Activated B cell treated with CpG ODN at 0.5 μM for 24 hours (primary cell): ENCODE data around the gene OR9Q1. TPM values are rescaled to one million over a fixed set of nuclear protein-coding genes. Genes with fewer than 3 reads are reported as not detected.

ENCODE experiments used
- ATAC-seq: fragments of 200-7000 bp; cut with Tn5 transposase; one replicate; pipeline ENCODE4 v1.10.0; 2021; ENCODE audit warnings: low read depth, mild to moderate bottlenecking, moderate library complexity
- CTCF ChIA-PET: fragments of 350-600 bp; sonication (Branson Sonifier 250); formaldehyde crosslinking; loops from one replicate; lab custom pipeline; 2021; ENCODE audit warnings: antibody characterized with exemption; lab: Charles Lee
- POLR2A ChIA-PET: fragments of 350-600 bp; sonication (Branson Sonifier 250); formaldehyde crosslinking; loops from one replicate; lab custom pipeline; 2021; ENCODE audit warnings: antibody characterized with exemption; lab: Charles Lee
- DNase-seq: peaks from one replicate; pipeline ENCODE4 v3.0.0; 2022
- H3K27ac Mint-ChIP-seq: one replicate; pipeline ENCODE4 v1.8.0; 2020; ENCODE audit warnings: mixed read lengths
- H3K27me3 Mint-ChIP-seq: one replicate; pipeline ENCODE4 v1.8.0; 2021; ENCODE audit warnings: mixed read lengths
- H3K36me3 Mint-ChIP-seq: one replicate; pipeline ENCODE4 v1.8.0; 2021; ENCODE audit warnings: low read depth, mixed read lengths
- H3K4me1 Mint-ChIP-seq: one replicate; pipeline ENCODE4 v1.8.0; 2021; ENCODE audit warnings: mixed read lengths
- H3K4me3 Mint-ChIP-seq: one replicate; pipeline ENCODE4 v1.8.0; 2020; ENCODE audit warnings: mild to moderate bottlenecking, mixed read lengths
- H3K9me3 Mint-ChIP-seq: one replicate; pipeline ENCODE4 v1.8.0; 2020; ENCODE audit warnings: mixed read lengths
- CTCF ChIP-seq: fragments of 200-600 bp; IDR thresholded peaks from one replicate; pipeline ENCODE4 v1.8.0; 2022; ENCODE audit warnings: antibody characterized with exemption, mild to moderate bottlenecking
- intact Hi-C: fragments of 100-400 bp; cut with micrococcal nuclease; formaldehyde crosslinking; loops from one replicate; pipeline ENCODE4 v1.15.1; 2024
- total RNA-seq: library from RNA; stranded (reverse); gene quantifications from 2 replicates; pipeline ENCODE4 v1.2.3, GENCODE V29; 2022

OR9Q1 gene
- total RNA-seq, 1 donor from 2014 or later, result not detected

DNA sequence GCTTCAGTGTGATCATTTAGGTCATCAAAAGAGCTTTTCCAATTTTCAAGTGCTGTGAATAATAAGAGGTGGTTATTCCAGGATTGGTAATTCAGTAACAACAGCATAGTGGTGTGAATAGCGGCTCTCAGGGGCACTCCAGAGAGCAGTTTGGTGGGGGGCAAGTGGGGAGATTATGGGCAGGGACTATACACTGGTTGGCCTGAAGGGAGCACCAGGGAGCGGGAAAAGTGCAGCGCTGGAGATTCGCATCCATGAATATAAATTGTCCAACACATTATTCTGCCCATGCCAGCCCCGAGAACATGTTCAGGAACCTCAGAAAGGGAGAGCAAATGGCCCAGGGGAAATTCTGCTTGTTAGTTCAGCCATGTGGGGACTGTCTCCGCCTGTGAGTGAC is 45.0 kb downstream of the OR9Q1 start:
- peaks cover 6% of the 10 kb centered on the region for H3K27me3 Mint-ChIP-seq

GRCh38 chr11:58070585-58070984 is 46.9 kb downstream of the OR9Q1 start:
- ChIA-PET CTCF (no interaction called here), POLR2A (no interaction called here)
- TF ChIP-seq CTCF, result no peak
- Mint-ChIP-seq H3K27me3 (peaks cover 2% of the 10 kb centered on the region), H3K4me1 (no peaks in the 10 kb centered on the region), H3K27ac (no peak overlapping the region), H3K36me3 (no peaks in the 10 kb centered on the region), H3K9me3 (peaks cover 8% of the 10 kb centered on the region), H3K4me3 (no peak overlapping the region)
- intact Hi-C loops, result no loop called here
- no peak for ATAC-seq
- no peak for DNase-seq

More for the DNA sequence above, 45.0 kb downstream of the OR9Q1 start:
- intact Hi-C loops, result no loop called here
- ChIA-PET CTCF (no interaction called here), POLR2A (no interaction called here)
- H3K36me3 Mint-ChIP-seq, result no peaks in the 10 kb centered on the region
- H3K9me3 Mint-ChIP-seq, result peaks cover under 1% of the 10 kb centered on the region
- ATAC-seq (no peak), DNase-seq (no peak)
- no peaks in the 10 kb centered on the region for H3K4me1 Mint-ChIP-seq
- TF ChIP-seq CTCF, result no peak
- no peak overlapping the region for H3K27ac Mint-ChIP-seq
- H3K4me3 Mint-ChIP-seq, result no peak overlapping the region

DNA sequence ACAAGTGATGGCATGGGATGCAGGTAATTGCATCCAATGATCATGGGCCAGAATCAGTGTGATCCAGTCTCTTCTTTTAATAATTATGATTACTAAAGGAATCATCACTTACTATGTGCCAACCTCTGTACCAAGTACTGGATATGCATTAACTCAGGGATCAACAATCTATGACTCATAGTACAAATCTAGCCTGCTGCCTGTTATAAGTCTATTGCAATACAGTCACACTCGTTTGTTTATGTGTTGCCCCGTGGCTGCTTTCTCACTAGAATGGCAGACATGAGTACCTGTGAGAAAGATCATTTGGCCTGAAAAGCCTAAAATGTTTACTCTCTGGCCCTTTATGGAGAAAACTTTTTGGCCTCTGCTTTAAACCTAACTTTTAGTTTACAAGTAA is 52.1 kb downstream of the OR9Q1 start:
- TF ChIP-seq CTCF, result no peak
- H3K9me3 Mint-ChIP-seq, result peaks cover 8% of the 10 kb centered on the region
- H3K36me3 Mint-ChIP-seq, result no peaks in the 10 kb centered on the region
- no peak for ATAC-seq
- no peak overlapping the region for H3K4me3 Mint-ChIP-seq
- POLR2A ChIA-PET, result no interaction called here
- no peak overlapping the region for H3K27ac Mint-ChIP-seq
- DNase-seq, result no peak
- no peaks in the 10 kb centered on the region for H3K4me1 Mint-ChIP-seq
- H3K27me3 Mint-ChIP-seq, result peaks cover 2% of the 10 kb centered on the region
- intact Hi-C loops, result no loop called here
- CTCF ChIA-PET, result no interaction called here

DNA sequence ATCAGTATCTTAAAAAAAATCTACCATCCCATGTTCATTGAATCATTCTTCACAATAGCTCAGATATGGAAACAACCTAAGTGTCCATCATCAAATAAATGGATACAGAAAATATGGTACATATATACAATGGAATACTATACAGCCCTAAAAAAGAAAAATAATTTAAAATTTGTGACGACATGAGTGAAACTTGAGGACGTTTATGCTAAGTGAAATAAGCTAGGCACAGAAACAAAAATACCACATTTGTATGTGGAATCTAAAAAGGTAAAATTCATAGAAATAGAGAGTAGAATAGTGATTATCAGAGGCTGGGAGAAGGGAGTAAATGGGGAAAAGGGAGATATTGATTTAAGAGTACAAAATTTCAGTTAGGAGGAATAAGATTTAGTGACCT is 62.8 kb downstream of the OR9Q1 start:
- intact Hi-C loops, result no loop called here
- peaks cover 8% of the 10 kb centered on the region for H3K9me3 Mint-ChIP-seq
- CTCF ChIA-PET, result no interaction called here
- no peak overlapping the region for H3K4me3 Mint-ChIP-seq
- H3K4me1 Mint-ChIP-seq, result no peaks in the 10 kb centered on the region
- H3K27ac Mint-ChIP-seq, result no peak overlapping the region
- no peaks in the 10 kb centered on the region for H3K36me3 Mint-ChIP-seq
- no peak for ATAC-seq
- peaks cover 7% of the 10 kb centered on the region for H3K27me3 Mint-ChIP-seq
- no peak for TF ChIP-seq CTCF
- no peak for DNase-seq
- POLR2A ChIA-PET, result no interaction called here

DNA sequence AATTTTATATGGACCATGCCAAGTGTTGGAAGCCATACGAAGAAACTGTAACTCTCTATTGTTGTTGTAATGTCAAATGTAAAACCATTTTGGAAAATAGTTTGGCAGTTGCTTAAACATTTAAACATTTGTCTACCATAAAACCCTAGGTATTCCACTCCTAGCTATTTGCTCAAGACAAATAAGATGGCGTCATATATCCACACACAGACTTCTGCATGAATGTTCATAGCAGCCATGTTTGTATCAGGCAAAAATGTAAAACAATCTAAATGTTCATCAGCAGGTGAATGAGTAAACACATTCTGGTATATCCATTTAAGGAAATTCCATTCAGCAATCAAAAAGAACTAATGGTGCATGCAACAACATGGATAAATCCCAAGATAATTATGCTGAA is 73.8 kb downstream of the OR9Q1 start:
- ChIA-PET POLR2A (no interaction called here), CTCF (no interaction called here)
- Mint-ChIP-seq H3K9me3 (peaks cover 17% of the 10 kb centered on the region), H3K4me3 (no peak overlapping the region), H3K36me3 (no peaks in the 10 kb centered on the region), H3K27me3 (peaks cover 6% of the 10 kb centered on the region), H3K27ac (no peak overlapping the region), H3K4me1 (no peaks in the 10 kb centered on the region)
- intact Hi-C loops, result no loop called here
- no peak for ATAC-seq
- TF ChIP-seq CTCF, result no peak
- DNase-seq, result no peak
